Stomach (tissue), 9 donors: ENCODE results near the gene RPRD1B. TPM values are rescaled to one million over a fixed set of nuclear protein-coding genes. Genes with fewer than 3 reads are reported as not detected.
A peak's percentile ranks its signal among the peaks of the same experiment; 100 is the strongest.
"Not testable (repeated sequence)": the region's sequence is repeated elsewhere in the genome, so short reads cannot be mapped to it uniquely, and the experiment has no call there.

Experiments used
- DNase-seq, 2 donors: peaks; one replicate each; pipeline versions ENCODE4 v3.0.0 to v3.0.0-alpha.2; 2013 to 2019
- H3K27ac ChIP-seq, 5 donors: fragments of 200-600 bp in 4 of 5; sonication (generic) in 4 of 5; one replicate each; pipeline ENCODE4 v1.5.1; 2013 to 2019; ENCODE audit warnings: mild to moderate bottlenecking in 1 of 5, moderate library complexity in 1 of 5
- H3K27me3 ChIP-seq, 3 donors: fragments of 200-600 bp; sonication (generic); one replicate each; pipeline ENCODE4 v1.5.1; 2017 to 2019; ENCODE audit warnings: mixed run types in 1 of 3
- H3K36me3 ChIP-seq, 4 donors: fragments of 200-600 bp; sonication (generic); 1 replicate in 3 of 4; 2 replicates in 1 of 4; pipeline ENCODE4 v1.5.1; 2016 to 2019
- H3K4me1 ChIP-seq, 4 donors: fragments of 200-600 bp; sonication (generic); one replicate each; pipeline ENCODE4 v1.5.1; 2016 to 2019
- H3K4me3 ChIP-seq, 4 donors: fragments of 200-600 bp; sonication (generic) in 3 of 4; one replicate each; pipeline ENCODE4 v1.5.1; 2016 to 2019; ENCODE audit warnings: mild to moderate bottlenecking in 1 of 4
- H3K9me3 ChIP-seq, 4 donors: fragments of 200-600 bp; sonication (generic); one replicate each; pipeline ENCODE4 v1.5.1; 2016 to 2019
- CTCF ChIP-seq, 7 experiments: fragments of 450-650 bp in 4 of 7; fragments of 200-600 bp in 3 of 7; sonication (generic) in 3 of 7; IDR thresholded peaks; one replicate each; pipeline ENCODE4 v1.5.1; 2016 to 2019; ENCODE audit warnings: antibody characterized with exemption in 7 of 7, control low read depth in 2 of 7, mild to moderate bottlenecking in 1 of 7
- EP300 ChIP-seq: sonication (generic); formaldehyde crosslinking; IDR thresholded peaks from one replicate; pipeline ENCODE4 v1.6.1; 2017; ENCODE audit warnings: antibody characterized with exemption
- POLR2A ChIP-seq, 4 donors: fragments of 450-650 bp; IDR thresholded peaks; one replicate each; pipeline ENCODE4 v1.6.1; 2016; ENCODE audit warnings: antibody characterized with exemption in 4 of 4, control low read depth in 2 of 4, mild to moderate bottlenecking in 1 of 4, moderate library complexity in 1 of 4
- POLR2AphosphoS5 ChIP-seq, 3 donors: sonication (generic); formaldehyde crosslinking; IDR thresholded peaks; one replicate each; pipeline ENCODE4 v1.6.1; 2016; ENCODE audit warnings: antibody characterized with exemption in 3 of 3
- WGBS, 5 donors: extraction: QIAGEN DNeasy Blood & Tissue Kit in 3 of 5; methylation state at CpG; one replicate each; pipeline versions ENCODE4 v1.1.5 to v1.1.7; 2013 to 2018; 5-methylcytosine and 5-hydroxymethylcytosine counted together
- intact Hi-C: fragments of 100-400 bp; cut with DNase I; formaldehyde crosslinking; loops from one replicate; pipeline ENCODE4 v1.15.1; 2023; ENCODE audit warnings: low total_unique reads
- polyA plus RNA-seq, 3 donors: library from polyadenylated mRNA; stranded (reverse); fragments of 200-250 nt; gene quantifications; one replicate each; pipeline ENCODE4 v1.2.3, GENCODE V29; 2013
- total RNA-seq, 5 donors: library from RNA; depleted of rRNA; stranded (reverse); fragments of >200 nt; gene quantifications; one replicate each; pipeline versions ENCODE4 v1.1.0 to v1.2.3, GENCODE V29; 2014 to 2016
- donor health status: healthy with polysubstance abuse.
- donor health status: Bipolar disorder and iron deficiency.
- donor health status: healthy.

The RPRD1B gene
- total and polyA plus RNA-seq, 8 donors: 8.0 to 60.0 (median 17.8) TPM

GRCh38 chr20:38094373-38094891 is 60.9 kb downstream of the RPRD1B start:
- peak overlapping the region in 4 of 5 donors; percentile 50 to 76 (median 61) for H3K27ac ChIP-seq
- intact Hi-C loops: no loop called here

GRCh38 chr20:38095017-38095686 is 61.6 kb downstream of the RPRD1B start:
- Histone ChIP-seq H3K4me1 (peaks cover 9 to 48% (median 21%) of the 10 kb centered on the region in 4 donors), H3K4me3 (no peak overlapping the region), H3K27me3 (no peaks in the 10 kb centered on the region), H3K36me3 (peaks cover 7 to 18% (median 12%) of the 10 kb centered on the region in 4 donors), H3K9me3 (no peaks in the 10 kb centered on the region), H3K27ac (peak overlapping the region in 4 of 5 donors; percentile 50 to 76 (median 61))
- 61 to 69% (median 66%) methylated on average over 7 of the region's 7 CpGs for WGBS, 5 donors
- DNase-seq: no peak
- intact Hi-C loops: no loop called here
- TF ChIP-seq POLR2A (IDR thresholded peaks at IDR 0.05) (no peak), POLR2AphosphoS5 (IDR thresholded peaks at IDR 0.05) (no peak), CTCF (IDR thresholded peaks at IDR 0.05) (no peak), EP300 (no peak)

More at GRCh38 chr20:38094373-38094891, 60.9 kb downstream of the RPRD1B start:
- peaks cover 15 to 25% (median 19%) of the 10 kb centered on the region in 4 donors for H3K36me3 ChIP-seq
- peak; percentile 36 to 54 for DNase-seq
- H3K9me3 ChIP-seq: no peaks in the 10 kb centered on the region
- no peak overlapping the region for H3K4me3 ChIP-seq
- TF ChIP-seq EP300 (no peak), POLR2A (IDR thresholded peaks at IDR 0.05) (no peak), CTCF (IDR thresholded peaks at IDR 0.05) (no peak), POLR2AphosphoS5 (IDR thresholded peaks at IDR 0.05) (peak in 1 of 3 donors; percentile 35)
- 48 to 76% (median 66%) methylated on average over 1 of the region's 1 CpG for WGBS, 5 donors
- H3K4me1 ChIP-seq: peaks cover 9 to 56% (median 21%) of the 10 kb centered on the region in 4 donors
- no peaks in the 10 kb centered on the region for H3K27me3 ChIP-seq

- H3K27me3 ChIP-seq: no peaks in the 10 kb centered on the region
- H3K27ac ChIP-seq: no peak overlapping the region
- WGBS, 5 donors: 69 to 82% (median 74%) methylated on average over 1 of the region's 1 CpG
- DNase-seq: no peak
- TF ChIP-seq POLR2A (IDR thresholded peaks at IDR 0.05) (no peak), POLR2AphosphoS5 (IDR thresholded peaks at IDR 0.05) (no peak), CTCF (IDR thresholded peaks at IDR 0.05) (no peak), EP300 (no peak)
- H3K4me3 ChIP-seq: no peak overlapping the region
- peaks cover 0 to 3% (median 0%) of the 10 kb centered on the region in 4 donors for H3K9me3 ChIP-seq
- no peaks in the 10 kb centered on the region for H3K36me3 ChIP-seq
- peaks cover 9 to 21% (median 15%) of the 10 kb centered on the region in 4 donors for H3K4me1 ChIP-seq
- intact Hi-C loops: no loop called here
Observed at GRCh38 chr20:38098952-38099351, 65.4 kb downstream of the RPRD1B start.

GRCh38 chr20:38102206-38102605 is 68.7 kb downstream of the RPRD1B start:
- intact Hi-C loops, H3K4me3 ChIP-seq, H3K27me3 ChIP-seq, DNase-seq, H3K36me3 ChIP-seq, H3K27ac ChIP-seq, H3K9me3 ChIP-seq, H3K4me1 ChIP-seq: not testable (repeated sequence)
- WGBS, 5 donors: 86 to 94% (median 92%) methylated on average over 5 of the region's 5 CpGs

GRCh38 chr20:38104285-38104684 is 70.7 kb downstream of the RPRD1B start:
- Histone ChIP-seq H3K4me1 (peaks cover under 1 to 15% (median 11%) of the 10 kb centered on the region in 4 donors), H3K4me3 (no peak overlapping the region), H3K27me3 (no peaks in the 10 kb centered on the region), H3K27ac (no peak overlapping the region), H3K36me3 (no peaks in the 10 kb centered on the region), H3K9me3 (peaks cover 0 to 3% (median 0%) of the 10 kb centered on the region in 4 donors)
- no peak for TF ChIP-seq POLR2A (IDR thresholded peaks at IDR 0.05)
- TF ChIP-seq EP300: no peak
- no peak for TF ChIP-seq POLR2AphosphoS5 (IDR thresholded peaks at IDR 0.05)
- TF ChIP-seq CTCF (IDR thresholded peaks at IDR 0.05): no peak
- intact Hi-C loops: no loop called here
- WGBS, 5 donors: 39 to 60% (median 44%) methylated on average over 1 of the region's 1 CpG
- DNase-seq: no peak
